Dermis microvascular lymphatic vessel endothelial cell (primary cell): ENCODE measurements around the gene SPATA25. TPM values are rescaled to one million over a fixed set of nuclear protein-coding genes. Genes with fewer than 3 reads are reported as not detected.

Experiments used
- DNase-seq, 2 donors: peaks; one replicate each; pipeline versions ENCODE4 v3.0.0 to v3.0.0-alpha.2; 2010; ENCODE audit warnings: low read depth in 2 of 2
- total RNA-seq: library from RNA; depleted of rRNA; stranded (reverse); fragments of >200 nt; gene quantifications from 2 replicates; pipeline ENCODE4 v1.2.1, GENCODE V29; 2014

SPATA25 gene
- total RNA-seq, 1 donor from 2014 or later, result 0.51 TPM

DNA sequence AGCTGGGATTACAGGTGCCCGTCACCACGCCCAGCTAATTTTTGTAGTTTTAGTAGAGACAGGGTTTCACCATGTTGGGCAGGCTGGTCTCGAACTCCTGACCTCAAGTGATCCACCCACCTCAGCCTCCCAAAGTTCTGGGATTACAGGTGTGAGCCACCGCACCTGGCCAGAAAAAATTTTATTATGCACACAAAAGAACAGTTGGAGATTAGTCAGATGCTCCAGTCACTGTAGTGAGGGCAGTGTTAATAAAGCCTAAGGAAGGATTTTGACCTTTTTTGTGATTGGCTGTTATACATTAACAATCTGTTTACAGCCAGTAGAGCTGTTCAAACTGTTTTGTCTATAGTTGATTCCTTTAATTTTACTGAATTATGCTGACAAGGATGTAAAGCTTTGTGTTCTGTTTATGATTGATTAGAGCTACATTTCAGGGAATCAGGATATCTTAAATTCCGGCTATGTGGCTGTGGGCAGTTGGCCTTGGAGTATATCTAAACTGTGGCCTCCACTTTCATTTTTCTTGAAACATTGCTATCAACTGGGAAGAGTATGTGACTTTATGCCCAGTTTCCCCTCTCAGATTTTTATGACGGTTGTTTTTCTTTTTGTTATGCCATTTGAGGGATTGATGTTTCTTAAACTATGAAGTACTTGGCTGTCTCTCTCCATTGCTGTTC, 20.1 kb downstream of the SPATA25 start:
- no peak for DNase-seq

DNA sequence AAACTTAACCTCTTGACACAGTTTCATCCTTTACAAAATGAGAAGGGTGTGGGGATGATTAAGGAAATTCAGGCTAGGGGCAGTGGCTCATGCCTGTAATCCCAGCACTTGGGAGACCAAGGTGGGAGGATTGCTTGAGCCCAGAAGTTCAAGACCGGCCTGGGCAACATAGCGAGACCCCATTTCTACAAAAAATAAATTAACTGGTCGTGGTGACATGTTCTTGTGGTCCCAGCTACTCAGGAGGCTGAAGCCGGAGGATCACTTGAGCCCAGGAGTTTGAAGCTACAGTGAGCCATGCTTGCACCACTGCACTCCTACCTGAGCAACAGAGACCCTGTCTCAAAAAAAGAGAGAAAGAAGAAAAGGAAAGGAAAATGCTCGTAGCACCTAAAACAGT, 21.0 kb downstream of the SPATA25 start:
- no peak for DNase-seq

DNA sequence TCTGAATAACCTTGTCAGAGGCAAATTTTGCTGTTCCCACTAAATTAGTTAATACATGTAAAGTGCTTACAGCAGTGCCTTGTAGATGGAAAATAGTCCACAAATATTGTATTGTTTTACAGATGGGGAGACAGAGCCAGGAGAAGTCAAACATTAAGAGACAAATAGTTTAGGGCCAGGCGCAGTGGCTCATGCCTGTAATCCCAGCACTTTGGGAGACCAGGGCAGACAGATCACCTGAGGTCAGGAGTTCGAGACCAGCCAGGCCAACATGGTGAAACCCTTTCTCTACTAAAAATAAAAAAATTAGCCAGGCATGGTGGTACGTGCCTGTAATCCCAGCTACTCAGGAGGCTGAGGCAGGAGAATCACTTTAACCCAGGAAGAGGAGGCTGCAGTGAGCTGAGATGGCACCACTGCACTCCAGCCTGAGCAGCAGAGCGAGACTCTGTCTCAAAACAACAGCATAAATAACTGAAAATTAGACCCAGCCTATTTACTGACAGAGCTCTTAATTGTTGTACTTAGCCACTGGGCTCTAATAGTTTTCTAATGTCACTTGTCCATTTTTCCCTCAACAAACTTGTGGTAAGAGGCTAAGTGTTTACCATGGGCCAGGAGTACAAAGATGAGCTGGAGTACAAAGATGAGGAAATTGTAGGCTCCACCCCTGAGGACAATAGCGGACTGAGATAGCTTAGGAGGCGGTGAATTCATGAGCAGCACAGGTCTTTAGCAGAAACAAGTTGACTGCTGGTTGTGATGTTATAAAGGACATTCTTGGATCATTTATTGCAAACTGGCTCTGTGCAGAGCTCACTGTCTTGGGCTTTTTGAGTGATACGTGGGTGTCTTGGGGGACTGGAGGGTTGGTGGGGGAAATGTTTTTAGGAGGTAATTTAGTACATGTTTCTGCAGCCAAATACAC, 23.6 kb downstream of the SPATA25 start:
- no peak for DNase-seq

DNA sequence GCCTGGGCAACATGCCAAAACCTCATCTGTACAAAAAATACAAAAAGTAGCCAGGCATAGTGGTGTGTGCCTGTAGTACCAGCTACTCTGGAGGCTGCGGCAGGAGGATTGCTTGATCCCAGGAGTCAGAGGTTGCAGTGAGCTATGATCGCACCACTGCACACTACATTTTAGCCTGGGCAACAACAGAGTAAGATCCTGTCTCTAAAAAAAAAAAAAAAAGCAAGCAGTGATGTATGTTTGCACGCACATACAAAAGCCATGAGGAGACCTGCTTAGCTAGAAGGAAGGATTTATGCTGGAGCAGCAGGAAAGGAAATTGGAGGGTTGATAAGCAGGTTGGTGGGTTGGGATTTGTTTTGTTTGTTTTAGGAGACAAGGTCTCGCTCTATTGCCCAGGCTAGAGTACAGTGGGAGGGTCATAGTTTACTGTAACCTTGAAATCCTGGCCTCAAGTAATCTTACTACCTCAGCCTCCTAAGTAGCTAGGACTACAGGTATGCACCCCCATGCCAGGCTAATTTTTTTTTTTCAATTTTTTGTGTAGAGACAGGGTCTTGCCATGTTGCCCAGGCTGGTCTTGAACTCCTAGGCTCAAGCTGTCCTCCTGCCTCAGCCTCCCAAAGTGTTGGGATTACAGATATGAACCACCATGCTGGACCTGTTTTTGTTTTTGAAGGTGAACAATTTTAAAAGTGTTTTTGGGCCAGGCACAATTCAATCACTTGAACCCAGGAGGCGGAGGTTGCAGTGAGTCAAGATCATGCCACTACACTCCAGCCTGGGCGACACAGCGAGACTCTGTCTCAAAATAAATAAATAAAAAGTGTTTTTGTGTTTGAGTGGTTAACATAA, 26.0 kb downstream of the SPATA25 start:
- peak; percentile 23 to 63 for DNase-seq

DNA sequence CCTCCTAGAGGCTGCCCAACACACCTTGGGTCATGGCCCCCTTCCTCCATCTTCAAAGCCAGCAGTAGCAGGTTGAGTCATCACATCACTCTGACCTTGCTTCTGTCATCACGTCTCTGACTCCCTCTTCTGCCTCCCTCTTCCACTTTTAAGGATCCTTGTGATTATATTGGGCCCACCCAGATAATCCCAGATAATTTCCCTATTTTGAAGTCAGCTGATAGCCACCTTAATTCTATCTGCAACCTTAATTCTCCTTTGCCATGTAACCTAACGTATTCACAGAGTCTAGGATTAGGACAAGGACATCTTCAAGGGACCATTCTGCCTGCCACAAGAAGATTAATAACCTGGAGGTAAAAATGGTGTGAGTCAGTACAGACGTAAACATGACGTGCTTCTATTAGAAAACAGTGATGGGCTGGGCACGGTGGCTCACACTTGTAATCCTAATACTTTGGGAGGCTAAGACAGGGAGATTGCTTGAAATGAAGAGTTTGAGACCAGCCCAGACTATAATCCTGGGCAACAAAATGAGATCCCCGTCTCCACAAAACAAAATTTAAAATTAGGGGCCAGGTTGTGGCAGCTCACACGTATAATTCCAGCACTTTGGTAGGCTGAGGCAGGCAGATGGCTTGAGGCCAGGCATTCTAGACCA, 26.7 kb downstream of the SPATA25 start:
- no peak for DNase-seq

DNA sequence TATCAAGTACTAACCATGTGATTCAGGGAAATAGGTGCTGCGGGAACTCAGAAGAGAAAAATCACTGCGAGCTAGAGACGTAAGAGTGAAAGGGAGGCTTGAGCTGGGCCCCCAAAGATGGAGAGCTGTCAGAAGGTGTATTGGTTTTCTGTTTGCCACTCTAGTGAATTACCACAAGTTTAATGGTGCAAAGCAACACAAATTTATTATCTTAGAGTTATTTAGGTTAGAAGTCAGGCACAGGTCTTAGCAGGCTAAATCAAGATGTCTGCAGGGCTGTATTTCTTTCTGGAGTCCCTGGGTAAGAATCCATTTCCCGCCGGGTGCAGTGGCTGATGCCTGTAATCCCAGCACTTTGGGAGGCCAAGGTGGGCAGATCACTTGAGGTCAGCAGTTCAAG, 27.5 kb downstream of the SPATA25 start:
- no peak for DNase-seq

DNA sequence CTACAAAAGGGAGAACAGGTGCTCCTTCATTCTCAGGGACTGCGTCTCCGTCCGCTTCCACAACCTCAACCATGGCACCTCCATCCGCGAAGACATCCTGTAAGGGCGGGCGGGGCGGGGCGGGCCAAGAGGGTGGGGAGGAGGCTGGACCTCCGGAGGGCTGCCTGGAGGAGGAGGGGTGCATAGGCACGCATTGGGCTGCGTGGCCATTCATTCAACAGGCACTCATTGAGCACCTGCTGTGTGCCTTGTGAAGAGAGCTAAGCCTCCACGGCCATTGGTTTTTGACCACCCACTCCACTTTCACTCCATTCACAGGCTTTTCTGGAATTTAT, 29.6 kb downstream of the SPATA25 start:
- peak in 1 of 2 donors; percentile 15 for DNase-seq

DNA sequence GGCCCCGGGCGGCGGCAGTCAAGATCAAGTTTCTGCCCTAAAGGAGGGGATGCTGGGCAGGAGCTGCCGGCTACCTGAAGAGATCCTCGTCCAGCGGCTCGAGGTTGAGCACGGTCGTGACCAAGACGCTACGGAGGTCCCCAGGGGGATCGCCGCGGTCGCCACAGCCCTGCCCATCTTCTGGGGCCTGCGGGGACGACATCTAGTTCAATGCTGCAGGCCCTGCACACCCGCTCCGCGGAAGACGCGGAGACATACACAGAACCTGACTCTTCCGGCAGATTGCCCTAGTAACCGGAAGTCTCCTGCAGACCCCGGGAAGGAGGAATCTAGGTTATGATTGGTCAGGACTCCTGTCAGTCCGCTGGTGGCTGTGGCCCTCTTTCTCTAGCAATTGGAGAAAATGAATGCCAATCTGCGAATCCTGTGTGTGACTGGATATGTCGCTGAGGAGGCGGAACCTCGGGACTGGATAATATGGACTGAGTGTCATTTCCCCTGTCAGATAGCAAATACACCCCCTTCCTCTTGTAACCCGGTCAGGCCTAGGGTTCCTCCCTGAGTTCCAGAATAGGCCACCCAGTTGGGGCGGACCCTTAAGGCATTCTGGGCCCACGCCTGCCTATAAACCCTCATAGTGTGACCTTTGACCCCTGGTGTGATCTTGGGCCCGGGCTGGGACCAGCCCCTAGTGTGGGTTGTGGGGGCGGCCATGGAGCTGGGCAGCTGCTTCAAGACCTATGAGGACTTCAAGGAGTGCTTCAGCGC, 30.1 kb downstream of the SPATA25 start, which contains the start of the genes ACOT8 and ZSWIM3:
ACOT8 (minus strand) TSS at position 279 of the 768 bp plus-strand sequence; CDS start at position 202, 77 bp downstream.
ZSWIM3 (plus strand) TSS at position 501 of the 768 bp plus-strand sequence; CDS start at position 713, 212 bp downstream.
- peak; percentile 100 for DNase-seq

DNA sequence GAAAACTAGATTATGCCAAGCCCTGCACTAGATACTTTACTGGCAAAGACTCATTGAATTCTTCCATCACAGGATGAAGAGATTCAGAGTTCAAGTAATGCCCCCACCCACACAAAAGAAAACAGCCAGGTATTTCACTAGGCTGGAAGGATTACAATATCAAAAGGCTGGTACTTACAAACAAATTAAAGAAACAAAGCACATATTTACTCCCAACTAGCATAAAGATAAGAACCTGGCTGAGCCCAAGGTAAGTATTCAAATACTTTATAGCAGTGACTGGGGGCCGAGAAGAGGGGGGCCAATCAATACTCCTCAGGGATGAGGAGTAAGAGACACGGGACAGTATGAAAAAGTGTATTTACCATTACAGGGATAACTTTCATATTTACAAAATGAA, 33.9 kb downstream of the SPATA25 start:
- no peak for DNase-seq

DNA sequence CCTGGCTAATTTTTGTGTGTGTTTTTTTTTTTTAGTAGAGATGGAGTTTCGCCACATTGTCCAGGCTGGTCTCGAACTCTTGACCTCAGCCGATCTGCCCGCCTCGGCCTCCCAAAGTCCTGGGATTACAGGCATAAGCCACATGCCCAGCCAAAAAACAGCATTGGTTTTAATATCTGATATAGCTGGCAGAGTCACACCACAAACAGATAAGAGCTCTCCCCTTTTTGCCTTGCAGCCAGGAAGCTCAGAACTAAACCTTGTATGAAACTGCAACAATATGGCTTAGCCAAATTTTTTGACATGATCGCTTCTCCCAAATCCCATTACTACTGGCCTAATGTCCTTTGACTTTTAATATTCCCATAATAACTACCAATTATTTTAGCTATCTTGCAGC, 35.1 kb downstream of the SPATA25 start:
- DNase-seq, result no peak

DNA sequence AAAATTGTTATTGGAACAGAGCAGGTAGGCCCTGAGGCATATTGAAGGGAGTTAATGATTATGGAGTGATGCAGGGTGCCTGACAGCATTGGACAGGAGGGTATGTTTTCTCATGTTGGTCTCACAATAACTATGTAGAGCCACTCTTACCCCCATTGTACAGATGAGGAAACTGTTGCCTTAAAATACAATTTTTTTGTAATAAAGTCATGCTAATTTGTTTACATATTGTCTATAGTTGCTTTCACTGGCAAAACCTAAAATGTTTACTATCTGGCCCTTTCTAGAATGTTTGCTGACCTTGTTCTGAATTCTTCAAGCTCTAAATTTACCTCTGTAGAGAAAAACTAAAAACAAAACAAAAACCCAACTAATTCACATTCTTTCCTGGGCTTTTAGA, 35.9 kb downstream of the SPATA25 start:
- no peak for DNase-seq

DNA sequence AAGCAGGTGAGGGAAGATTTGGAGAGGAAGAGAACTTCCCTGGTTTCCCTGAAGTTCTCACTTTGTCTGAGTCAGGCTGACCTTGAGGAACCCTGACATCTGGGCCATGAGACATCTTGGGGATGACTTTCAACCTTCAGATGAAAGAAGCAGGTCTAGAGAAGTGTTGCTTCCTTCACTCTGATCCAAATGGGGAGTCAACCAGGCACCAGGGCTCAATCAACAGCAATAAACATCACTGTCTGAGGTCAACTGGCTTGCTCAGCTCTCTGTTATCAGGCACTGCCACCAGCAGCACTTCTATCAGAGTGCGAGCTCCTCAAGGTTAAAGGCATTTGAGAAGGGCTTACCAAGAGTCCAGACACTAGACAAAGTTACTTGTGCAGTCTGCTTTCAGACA, 36.5 kb downstream of the SPATA25 start:
- DNase-seq, result no peak

DNA sequence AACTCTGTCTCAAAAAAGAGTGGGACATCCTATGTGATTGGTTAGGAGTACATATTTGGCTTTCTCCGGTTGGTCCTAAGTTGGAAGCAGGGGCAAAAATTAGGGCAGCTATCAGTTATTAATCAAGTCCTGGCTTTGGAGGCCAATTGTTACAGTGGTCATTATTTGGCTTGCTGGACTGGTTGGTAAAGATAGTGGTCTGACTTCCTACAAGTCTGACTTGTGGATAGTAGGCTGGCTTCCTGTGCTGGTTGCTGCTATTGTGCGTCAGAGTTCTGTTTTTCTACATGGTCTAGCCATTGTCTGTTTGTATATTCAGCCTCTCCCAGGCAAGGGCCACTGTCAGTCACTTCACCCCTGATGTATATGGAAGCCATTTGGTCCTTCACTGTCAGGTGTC, 37.2 kb downstream of the SPATA25 start:
- no peak for DNase-seq

DNA sequence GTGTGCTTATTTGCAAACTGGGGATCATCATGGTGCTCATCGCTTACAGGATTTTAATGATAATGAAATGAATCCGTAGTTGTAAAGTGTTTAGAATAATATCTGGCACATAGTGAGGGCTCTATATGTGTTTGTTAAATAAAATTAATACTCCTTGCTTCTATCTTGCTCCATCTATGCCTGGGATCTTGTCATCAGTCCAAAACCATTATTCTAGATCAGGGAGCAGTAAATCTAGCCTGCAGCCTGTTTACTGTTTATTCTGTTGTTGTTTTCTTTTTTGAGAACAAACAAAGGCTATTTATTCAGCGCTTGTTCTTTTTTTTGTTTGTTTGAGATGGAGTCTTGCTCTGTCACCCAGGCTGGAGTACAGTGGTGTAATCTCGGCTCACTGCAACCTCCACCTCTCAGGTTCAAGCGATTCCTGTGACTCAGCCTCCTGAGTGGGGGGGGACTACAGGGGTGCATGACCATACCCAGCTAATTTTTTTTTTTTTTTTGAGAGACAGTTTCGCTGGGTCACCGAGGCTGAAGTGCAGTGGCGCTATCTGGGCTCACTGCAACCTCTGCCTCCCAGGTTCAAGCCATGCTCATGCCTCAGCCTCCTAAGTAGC, 38.3 kb downstream of the SPATA25 start:
- no peak for DNase-seq

DNA sequence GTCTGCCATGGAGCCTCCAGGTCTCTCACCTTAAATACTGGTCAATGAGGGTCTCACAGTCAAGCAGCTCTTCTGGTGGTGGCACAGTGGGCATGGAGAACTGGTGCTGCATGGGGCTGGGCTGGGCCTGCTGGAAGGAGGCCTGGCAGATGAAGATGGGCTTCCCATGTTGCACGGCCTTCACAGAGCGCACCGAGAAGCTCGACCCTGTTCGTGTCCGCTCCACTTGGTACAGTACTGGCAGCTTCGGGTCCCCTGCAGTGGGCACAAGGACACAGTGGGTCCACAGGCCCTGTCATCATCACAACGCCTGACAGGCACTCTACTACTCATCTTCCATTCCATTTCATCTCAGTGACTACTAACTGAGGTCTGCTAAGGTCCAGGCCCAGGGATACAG, 39.0 kb downstream of the SPATA25 start:
- DNase-seq, result no peak

DNA sequence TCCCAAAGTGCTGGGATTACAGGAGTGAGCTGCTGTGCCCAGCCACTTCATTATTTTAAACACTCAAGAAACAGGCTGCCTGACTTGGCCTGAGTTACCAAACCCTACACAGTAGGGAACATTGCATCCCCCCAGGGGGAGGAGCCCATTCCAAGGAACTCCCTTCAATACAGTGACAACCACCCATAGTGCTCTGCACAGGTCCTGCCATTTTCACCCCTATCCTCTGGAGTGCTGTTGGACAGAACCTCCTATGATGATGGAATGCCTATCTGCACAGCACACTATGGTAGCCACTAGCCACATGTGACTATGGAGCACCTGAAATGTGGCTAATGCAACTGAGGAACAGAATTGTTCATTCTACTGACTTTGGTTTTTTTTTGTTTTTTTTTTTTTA, 42.0 kb downstream of the SPATA25 start:
- no peak for DNase-seq

DNA sequence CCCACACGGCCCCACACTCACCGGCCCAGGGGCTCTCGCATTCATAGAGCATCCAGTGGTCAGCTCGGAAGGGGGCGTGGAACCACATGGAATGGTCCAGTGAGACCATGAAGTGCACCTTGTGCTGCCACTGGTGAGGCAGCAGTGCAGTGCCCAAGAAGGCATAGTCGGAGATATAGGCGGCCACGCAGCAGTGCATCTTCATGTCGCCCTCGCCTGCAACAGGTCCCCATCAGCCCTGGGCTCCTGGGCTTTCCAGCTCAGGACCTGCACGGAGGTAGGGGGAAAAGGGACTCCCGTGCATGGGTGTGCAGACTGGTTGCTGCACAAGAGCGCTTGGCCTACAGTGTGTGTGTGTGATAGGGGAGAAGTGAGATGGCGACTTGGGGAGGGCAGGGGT, 43.9 kb downstream of the SPATA25 start:
- DNase-seq, result no peak

DNA sequence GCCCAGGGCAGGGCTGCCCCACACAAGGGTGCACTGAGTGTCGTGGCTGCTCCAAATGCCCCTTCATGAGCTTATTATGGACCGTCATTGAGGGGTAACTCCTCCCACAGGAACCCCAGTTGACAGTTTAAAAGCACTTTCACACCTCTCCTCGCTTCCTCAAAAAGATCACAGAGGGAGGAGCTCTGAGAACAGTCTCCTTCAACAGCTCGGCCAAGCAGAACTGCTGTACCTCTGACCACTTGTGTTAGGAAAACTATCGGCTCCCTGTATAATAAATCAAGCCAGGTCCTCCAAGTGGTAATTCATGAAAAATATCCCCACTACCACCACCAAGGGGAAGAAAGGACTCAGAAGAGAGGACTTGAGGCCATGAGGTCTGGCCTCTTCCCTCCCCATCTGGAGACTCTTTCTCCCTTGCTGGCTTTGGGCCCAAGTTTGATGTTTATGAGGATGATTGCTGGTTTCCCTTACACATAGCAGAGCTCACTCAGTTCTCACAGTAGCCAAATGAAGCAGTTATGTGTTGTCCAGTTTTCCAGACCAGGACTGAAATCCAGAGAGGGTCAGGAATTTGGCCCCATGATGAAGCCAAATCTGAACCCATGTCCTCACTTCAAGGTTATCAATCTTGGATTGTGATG, 45.1 kb downstream of the SPATA25 start:
- DNase-seq, result peak in 1 of 2 donors; percentile 32

DNA sequence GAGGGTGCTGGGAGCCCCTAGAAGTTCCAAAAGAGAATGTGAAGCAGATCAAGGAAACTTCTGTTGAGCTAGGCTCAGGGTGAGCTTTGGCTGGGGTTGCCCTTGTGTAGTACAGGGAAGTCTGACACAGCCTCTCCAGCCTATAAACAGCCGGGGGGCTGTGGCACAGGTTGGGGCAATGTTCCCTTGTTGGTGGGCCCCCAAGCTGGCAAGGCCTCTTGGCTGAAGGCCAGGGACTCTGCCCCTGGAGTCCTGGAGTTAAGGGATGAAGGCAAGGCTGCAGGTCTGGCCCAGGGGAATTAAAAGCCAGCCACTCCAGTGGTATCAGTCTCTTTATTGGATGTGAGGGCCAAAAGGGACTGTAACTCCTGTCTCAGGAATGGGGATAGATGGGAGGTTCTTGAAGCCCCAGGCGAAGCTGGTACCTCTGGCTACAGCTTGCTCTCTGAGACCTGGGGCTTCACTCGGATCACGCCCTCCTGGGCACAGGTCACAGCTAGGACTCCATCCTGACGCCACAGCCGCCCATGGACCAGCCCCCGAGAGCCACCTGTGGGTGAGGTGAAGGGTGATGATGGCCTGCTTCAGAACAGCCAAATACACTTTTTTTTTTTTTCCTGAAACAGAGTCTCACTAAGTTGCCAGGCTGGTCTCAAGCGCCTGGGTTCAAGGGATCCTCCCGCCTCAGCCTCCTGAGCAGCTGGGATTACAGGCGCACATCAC, 45.9 kb downstream of the SPATA25 start:
- no peak for DNase-seq
